KMS-11 (cell line): ENCODE measurements around the gene NETO1.

ENCODE experiments used
- H2AFZ ChIP-seq: fragments of 200-600 bp; sonication (generic); 2 replicates; pipeline ENCODE4 v1.6.1; 2016; ENCODE audit warnings: antibody characterized with exemption, mixed run types, low read depth
- H3K27ac ChIP-seq: fragments of 200-600 bp; sonication (generic); 2 replicates; pipeline ENCODE4 v1.6.1; 2016; ENCODE audit warnings: mild to moderate bottlenecking, mixed run types
- H3K27me3 ChIP-seq: fragments of 200-600 bp; sonication (generic); 2 replicates; pipeline ENCODE4 v1.6.1; 2017; ENCODE audit warnings: mild to moderate bottlenecking, low read depth, mixed run types, moderate library complexity; ENCODE audit not compliant: insufficient read depth
- H3K36me3 ChIP-seq: fragments of 200-600 bp; sonication (generic); 2 replicates; pipeline ENCODE4 v1.6.1; 2017; ENCODE audit warnings: mild to moderate bottlenecking, mixed run types; ENCODE audit not compliant: insufficient read depth
- H3K4me1 ChIP-seq: fragments of 200-600 bp; sonication (generic); 2 replicates; pipeline ENCODE4 v1.6.1; 2016; ENCODE audit warnings: mild to moderate bottlenecking, low read depth, mixed run types; ENCODE audit not compliant: poor library complexity, severe bottlenecking
- H3K4me2 ChIP-seq: fragments of 200-600 bp; sonication (generic); 2 replicates; pipeline ENCODE4 v1.7.0; 2016; ENCODE audit warnings: mild to moderate bottlenecking, mixed run types
- H3K4me3 ChIP-seq: fragments of 200-600 bp; sonication (generic); IDR thresholded peaks from 2 replicates; pipeline ENCODE4 v1.6.1; 2017; ENCODE audit warnings: low read depth, low read length, mixed read lengths; ENCODE audit not compliant: insufficient read depth
- H3K79me2 ChIP-seq: fragments of 200-600 bp; sonication (generic); 2 replicates; pipeline ENCODE4 v1.6.1; 2016; ENCODE audit warnings: low read depth, mixed run types; ENCODE audit not compliant: insufficient read depth
- H3K9ac ChIP-seq: fragments of 200-600 bp; sonication (generic); 2 replicates; pipeline ENCODE4 v1.6.1; 2016; ENCODE audit warnings: mild to moderate bottlenecking, mixed run types
- H4K20me1 ChIP-seq: fragments of 200-600 bp; sonication (generic); 2 replicates; pipeline ENCODE4 v1.6.1; 2016; ENCODE audit warnings: mild to moderate bottlenecking, mixed run types; ENCODE audit not compliant: insufficient read depth
- TF ChIP-seq, protein P1 (sequence below): fragments of 200-600 bp; sonication (generic); conservative IDR thresholded peaks from 2 replicates; pipeline ENCODE4 v1.6.1; 2017; ENCODE audit warnings: low read depth, mild to moderate bottlenecking, antibody characterized with exemption, low read length, moderate library complexity, mixed read lengths

NETO1 gene

GRCh38 chr18:72692595-72692994, 175.2 kb downstream of the NETO1 start:
- Histone ChIP-seq H3K36me3 (no peaks in the 10 kb centered on the region), H3K4me3 (no peak overlapping the region), H4K20me1 (no peaks in the 10 kb centered on the region), H3K4me1 (no peaks in the 10 kb centered on the region), H3K4me2 (no peak overlapping the region), H3K27ac (no peak overlapping the region), H3K9ac (no peak overlapping the region), H3K27me3 (no peaks in the 10 kb centered on the region), H2AFZ (no peak overlapping the region), H3K79me2 (no peaks in the 10 kb centered on the region)
- TF ChIP-seq, protein P1, sequence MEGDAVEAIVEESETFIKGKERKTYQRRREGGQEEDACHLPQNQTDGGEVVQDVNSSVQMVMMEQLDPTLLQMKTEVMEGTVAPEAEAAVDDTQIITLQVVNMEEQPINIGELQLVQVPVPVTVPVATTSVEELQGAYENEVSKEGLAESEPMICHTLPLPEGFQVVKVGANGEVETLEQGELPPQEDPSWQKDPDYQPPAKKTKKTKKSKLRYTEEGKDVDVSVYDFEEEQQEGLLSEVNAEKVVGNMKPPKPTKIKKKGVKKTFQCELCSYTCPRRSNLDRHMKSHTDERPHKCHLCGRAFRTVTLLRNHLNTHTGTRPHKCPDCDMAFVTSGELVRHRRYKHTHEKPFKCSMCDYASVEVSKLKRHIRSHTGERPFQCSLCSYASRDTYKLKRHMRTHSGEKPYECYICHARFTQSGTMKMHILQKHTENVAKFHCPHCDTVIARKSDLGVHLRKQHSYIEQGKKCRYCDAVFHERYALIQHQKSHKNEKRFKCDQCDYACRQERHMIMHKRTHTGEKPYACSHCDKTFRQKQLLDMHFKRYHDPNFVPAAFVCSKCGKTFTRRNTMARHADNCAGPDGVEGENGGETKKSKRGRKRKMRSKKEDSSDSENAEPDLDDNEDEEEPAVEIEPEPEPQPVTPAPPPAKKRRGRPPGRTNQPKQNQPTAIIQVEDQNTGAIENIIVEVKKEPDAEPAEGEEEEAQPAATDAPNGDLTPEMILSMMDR = no peak
